ENCODE measurements around the gene HRH3. TPM values are rescaled to one million over a fixed set of nuclear protein-coding genes. Genes with fewer than 3 reads are reported as not detected.

Gene HRH3
- total RNA-seq, 4 donors from 2014 or later, result not detected

DNA sequence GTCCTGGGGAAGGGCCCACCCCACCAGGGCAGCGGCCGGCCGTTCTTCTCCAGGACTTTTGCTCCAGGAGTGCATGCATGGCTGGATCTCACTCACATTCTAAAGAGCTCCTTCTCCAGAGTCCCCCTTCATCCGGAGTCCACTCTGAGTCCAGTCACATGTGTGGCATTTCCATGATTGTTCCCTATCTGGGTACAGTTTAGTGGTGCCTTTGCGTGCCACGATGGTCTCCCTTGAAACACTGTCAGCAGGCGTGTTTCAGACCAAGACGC lies 39.2 kb upstream of the HRH3 start:
- H3K27me3 ChIP-seq, result no peaks in the 10 kb centered on the region
- 94% methylated on average over 6 of the region's 8 CpGs; no CpG with 5 or more reads in 1 of the 2 donors for WGBS, 2 donors
- DNase-seq, result no peak
- H3K27ac ChIP-seq, result peak overlapping the region in 1 of 4 donors; percentile 32
- TF ChIP-seq POLR2A (IDR thresholded peaks at IDR 0.05), result no peak
- TF ChIP-seq, protein P1, sequence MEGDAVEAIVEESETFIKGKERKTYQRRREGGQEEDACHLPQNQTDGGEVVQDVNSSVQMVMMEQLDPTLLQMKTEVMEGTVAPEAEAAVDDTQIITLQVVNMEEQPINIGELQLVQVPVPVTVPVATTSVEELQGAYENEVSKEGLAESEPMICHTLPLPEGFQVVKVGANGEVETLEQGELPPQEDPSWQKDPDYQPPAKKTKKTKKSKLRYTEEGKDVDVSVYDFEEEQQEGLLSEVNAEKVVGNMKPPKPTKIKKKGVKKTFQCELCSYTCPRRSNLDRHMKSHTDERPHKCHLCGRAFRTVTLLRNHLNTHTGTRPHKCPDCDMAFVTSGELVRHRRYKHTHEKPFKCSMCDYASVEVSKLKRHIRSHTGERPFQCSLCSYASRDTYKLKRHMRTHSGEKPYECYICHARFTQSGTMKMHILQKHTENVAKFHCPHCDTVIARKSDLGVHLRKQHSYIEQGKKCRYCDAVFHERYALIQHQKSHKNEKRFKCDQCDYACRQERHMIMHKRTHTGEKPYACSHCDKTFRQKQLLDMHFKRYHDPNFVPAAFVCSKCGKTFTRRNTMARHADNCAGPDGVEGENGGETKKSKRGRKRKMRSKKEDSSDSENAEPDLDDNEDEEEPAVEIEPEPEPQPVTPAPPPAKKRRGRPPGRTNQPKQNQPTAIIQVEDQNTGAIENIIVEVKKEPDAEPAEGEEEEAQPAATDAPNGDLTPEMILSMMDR (IDR thresholded peaks at IDR 0.05), result no peak
- no peaks in the 10 kb centered on the region for H3K9me3 ChIP-seq
- intact Hi-C loops (cut with DNase I), result no loop called here
- H3K36me3 ChIP-seq, result peaks cover 22 to 98% (median 47%) of the 10 kb centered on the region in 3 donors
- no peak overlapping the region for H3K4me3 ChIP-seq
- H3K4me1 ChIP-seq, result peaks cover 0 to 15% (median 3%) of the 10 kb centered on the region in 3 donors

DNA sequence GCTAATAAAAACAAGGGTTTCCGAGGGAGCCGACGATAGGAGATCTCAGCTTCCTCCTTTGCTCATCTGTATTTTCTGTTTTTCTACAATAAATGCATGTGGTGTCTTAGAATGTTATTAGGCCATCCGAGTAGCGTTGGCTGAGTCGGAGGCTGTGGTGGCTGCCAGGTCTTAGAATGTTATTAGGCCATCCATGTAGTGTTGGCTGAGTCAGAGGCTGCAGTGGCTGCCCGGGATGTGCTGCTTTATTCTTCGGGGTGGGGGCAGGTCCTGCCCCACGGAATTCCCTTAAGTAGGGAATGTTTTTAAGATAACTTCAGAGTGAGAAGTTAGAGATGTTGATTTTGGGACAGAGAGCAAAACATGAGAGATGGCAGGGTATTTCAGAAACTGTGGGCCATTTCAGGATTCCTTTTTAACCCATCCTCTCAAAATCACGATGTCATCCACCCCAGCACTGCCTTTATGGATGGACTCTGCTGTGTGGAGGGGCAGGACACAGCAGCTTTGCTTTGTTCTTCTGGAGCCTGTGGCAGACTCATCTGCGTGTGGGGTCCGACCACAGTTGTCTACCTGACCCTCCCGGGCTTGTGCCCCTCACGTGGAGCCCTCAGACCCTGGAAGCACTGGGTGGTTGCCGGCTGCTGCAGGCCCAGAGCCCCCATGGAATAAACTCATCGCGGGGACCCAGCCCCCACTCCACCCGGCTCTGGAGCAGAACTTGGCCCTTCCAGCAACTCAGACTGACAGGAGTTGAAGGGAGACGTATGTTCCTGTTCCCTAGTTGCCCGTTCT lies 38.6 kb upstream of the HRH3 start:
- no peaks in the 10 kb centered on the region for H3K9me3 ChIP-seq
- peaks cover 22 to 95% (median 43%) of the 10 kb centered on the region in 3 donors for H3K36me3 ChIP-seq
- 70 to 72% methylated on average over 10 to 14 of the region's 20 CpGs for WGBS, 2 donors
- H3K4me1 ChIP-seq, result peaks cover 0 to 20% (median 3%) of the 10 kb centered on the region in 3 donors
- peak overlapping the region in 1 of 4 donors; percentile 32 for H3K27ac ChIP-seq
- H3K4me3 ChIP-seq, result no peak overlapping the region
- intact Hi-C loops (cut with DNase I), result no loop called here
- TF ChIP-seq POLR2A (IDR thresholded peaks at IDR 0.05), result no peak
- TF ChIP-seq, protein P1 (IDR thresholded peaks at IDR 0.05), result no peak
- DNase-seq, result no peak
- H3K27me3 ChIP-seq, result no peaks in the 10 kb centered on the region

DNA sequence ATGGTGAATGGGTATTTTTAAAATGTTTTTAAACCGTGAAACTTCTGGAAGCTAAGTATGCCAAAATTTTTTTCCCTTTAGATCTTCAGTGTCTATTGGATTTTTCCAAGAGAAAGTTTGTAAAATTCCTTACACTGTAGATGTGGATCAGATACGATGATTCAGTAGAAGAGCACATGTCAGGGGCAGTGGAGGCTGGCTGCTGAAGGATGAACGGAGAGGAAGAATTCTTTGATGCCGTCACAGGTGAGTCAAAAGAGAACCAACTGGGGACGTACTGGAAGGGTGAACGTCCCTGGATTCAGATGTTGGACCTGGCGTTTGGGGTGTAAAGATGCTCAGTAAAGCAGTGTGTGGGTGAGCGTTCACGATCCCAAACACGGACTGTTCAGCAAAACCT lies 35.9 kb upstream of the HRH3 start:
- peaks cover 0 to 36% (median 3%) of the 10 kb centered on the region in 3 donors for H3K4me1 ChIP-seq
- TF ChIP-seq POLR2A (IDR thresholded peaks at IDR 0.05), result no peak
- TF ChIP-seq, protein P1 (IDR thresholded peaks at IDR 0.05), result no peak
- no peaks in the 10 kb centered on the region for H3K9me3 ChIP-seq
- H3K27me3 ChIP-seq, result no peaks in the 10 kb centered on the region
- no peak overlapping the region for H3K4me3 ChIP-seq
- intact Hi-C loops (cut with DNase I), result no loop called here
- H3K36me3 ChIP-seq, result peaks cover 9 to 82% (median 27%) of the 10 kb centered on the region in 3 donors
- no peak overlapping the region for H3K27ac ChIP-seq
- no peak for DNase-seq
- WGBS, 2 donors, result 88 to 94% methylated on average over 10 of the region's 10 CpGs

DNA sequence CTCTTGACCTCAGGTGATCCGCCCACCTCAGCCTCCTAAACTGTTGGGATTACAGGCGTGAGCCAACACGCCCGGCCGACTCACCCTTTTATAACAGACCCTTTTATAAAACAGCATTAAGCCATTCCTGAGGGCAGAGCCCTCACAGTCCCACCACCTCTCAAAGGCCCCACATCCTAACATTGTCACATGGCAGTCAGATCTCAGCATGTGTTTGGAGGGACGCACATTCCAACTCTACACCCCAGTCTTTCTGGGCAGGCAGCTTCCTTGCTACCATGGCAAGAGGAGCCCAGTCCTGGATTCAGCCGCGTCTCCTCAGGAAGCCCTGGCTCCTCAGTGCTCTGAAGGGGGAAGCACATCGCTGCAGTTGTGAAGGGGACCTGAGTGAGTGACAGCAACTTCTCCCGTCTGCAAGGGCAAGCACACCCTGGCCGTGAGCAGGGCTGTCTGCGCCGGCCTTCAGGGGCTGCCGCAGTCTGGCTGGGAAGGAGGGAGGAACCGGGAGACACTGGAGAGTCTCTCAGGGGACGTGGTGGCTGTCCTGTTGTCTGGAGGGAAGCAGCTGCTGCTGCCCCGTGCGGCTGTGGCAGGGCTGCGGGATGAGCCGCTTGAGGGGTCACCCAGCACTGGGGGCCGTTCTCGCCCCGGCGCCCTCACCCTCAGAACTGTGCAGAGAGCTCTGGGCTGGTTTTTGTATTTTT lies 34.1 kb upstream of the HRH3 start:
- 77 to 81% methylated on average over 9 to 13 of the region's 24 CpGs for WGBS, 2 donors
- peaks cover 5 to 64% (median 14%) of the 10 kb centered on the region in 3 donors for H3K36me3 ChIP-seq
- no peak for DNase-seq
- H3K27ac ChIP-seq, result no peak overlapping the region
- H3K4me1 ChIP-seq, result peaks cover 0 to 49% (median 3%) of the 10 kb centered on the region in 3 donors
- no peaks in the 10 kb centered on the region for H3K9me3 ChIP-seq
- intact Hi-C loops (cut with DNase I), result no loop called here
- H3K4me3 ChIP-seq, result no peak overlapping the region
- H3K27me3 ChIP-seq, result no peaks in the 10 kb centered on the region
- TF ChIP-seq POLR2A (IDR thresholded peaks at IDR 0.05), result no peak
- TF ChIP-seq, protein P1 (IDR thresholded peaks at IDR 0.05), result no peak

DNA sequence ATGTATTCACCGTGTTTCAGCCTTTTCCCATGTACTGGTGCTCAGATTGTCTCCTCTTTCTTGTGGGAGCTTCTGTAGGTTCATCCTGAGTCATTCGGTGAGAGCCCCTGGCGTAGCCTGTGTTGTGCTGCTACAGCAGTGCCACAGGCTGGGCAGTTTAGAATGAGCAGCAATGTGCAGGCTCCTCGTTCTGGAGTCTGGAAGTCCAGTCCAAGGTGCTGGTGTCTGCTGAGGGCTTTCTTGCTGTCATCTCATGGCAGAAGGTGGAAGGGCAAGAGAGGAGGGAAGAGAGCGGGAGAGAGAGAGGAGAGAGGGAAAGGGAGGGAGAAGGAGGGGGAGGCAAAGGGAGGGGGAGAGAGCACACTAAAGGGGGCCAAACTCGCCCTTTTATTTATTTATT lies 33.3 kb upstream of the HRH3 start:
- no peak for TF ChIP-seq POLR2A (IDR thresholded peaks at IDR 0.05)
- TF ChIP-seq, protein P1 (IDR thresholded peaks at IDR 0.05), result no peak
- 80 to 81% methylated on average over 4 to 6 of the region's 6 CpGs for WGBS, 2 donors

More for the DNA sequence above, 33.3 kb upstream of the HRH3 start:
- no peaks in the 10 kb centered on the region for H3K9me3 ChIP-seq
- DNase-seq, result no peak
- H3K27me3 ChIP-seq, result no peaks in the 10 kb centered on the region
- H3K4me1 ChIP-seq, result peaks cover 0 to 45% (median 3%) of the 10 kb centered on the region in 3 donors
- intact Hi-C loops (cut with DNase I), result no loop called here
- no peak overlapping the region for H3K27ac ChIP-seq
- H3K4me3 ChIP-seq, result no peak overlapping the region
- H3K36me3 ChIP-seq, result peaks cover 0 to 56% (median 11%) of the 10 kb centered on the region in 3 donors

All from esophagus squamous epithelium (tissue), 5 donors.